Heart left ventricle (tissue), 16 donors: ENCODE data around the gene EIF4G3. TPM values are rescaled to one million over a fixed set of nuclear protein-coding genes. Genes with fewer than 3 reads are reported as not detected.
"Not testable (repeated sequence)": the region's sequence is repeated elsewhere in the genome, so short reads cannot be mapped to it uniquely, and the experiment has no call there.

ENCODE experiments used
- ATAC-seq, 4 donors: fragments of 200-7000 bp; cut with Tn5 transposase; one replicate each; pipeline ENCODE4 v1.9.1; 2020 to 2022; ENCODE audit warnings: moderate library complexity in 4 of 4, mild to moderate bottlenecking in 3 of 4, moderate number of reproducible peaks in 1 of 4
- DNase-seq, 5 donors: peaks; one replicate each; pipeline ENCODE4 v3.0.0-alpha.2; 2020
- H3K27ac ChIP-seq, 12 donors: fragments of 200-600 bp; sonication (generic) in 4 of 12; one replicate each; pipeline versions ENCODE4 v1.5.0 to v1.8.0; 2016 to 2022; ENCODE audit warnings: mild to moderate bottlenecking in 2 of 12
- H3K27me3 ChIP-seq, 9 donors: fragments of 200-600 bp; sonication (generic) in 2 of 9; one replicate each; pipeline versions ENCODE4 v1.5.1 to v1.8.0; 2016 to 2022; ENCODE audit warnings: mild to moderate bottlenecking in 3 of 9
- H3K36me3 ChIP-seq, 9 donors: fragments of 200-600 bp; sonication (generic) in 2 of 9; one replicate each; pipeline versions ENCODE4 v1.5.0 to v1.8.0; 2018 to 2022; ENCODE audit warnings: mild to moderate bottlenecking in 2 of 9
- H3K4me1 ChIP-seq, 12 donors: fragments of 200-600 bp; sonication (generic) in 4 of 12; one replicate each; pipeline versions ENCODE4 v1.5.0 to v1.8.0; 2016 to 2022; ENCODE audit warnings: mild to moderate bottlenecking in 3 of 12
- H3K4me3 ChIP-seq, 12 donors: fragments of 200-600 bp; sonication (generic) in 4 of 12; one replicate each; pipeline versions ENCODE4 v1.5.0 to v1.8.0; 2017 to 2022; ENCODE audit warnings: mild to moderate bottlenecking in 9 of 12, moderate library complexity in 4 of 12
- H3K9me3 ChIP-seq, 12 donors: fragments of 200-600 bp; sonication (generic) in 4 of 12; one replicate each; pipeline versions ENCODE4 v1.5.0 to v1.8.0; 2016 to 2022; ENCODE audit warnings: mild to moderate bottlenecking in 1 of 12
- CTCF ChIP-seq, 12 donors: fragments of 200-600 bp; sonication (generic) in 4 of 12; IDR thresholded peaks; one replicate each; pipeline versions ENCODE4 v1.5.0 to v1.8.0; 2018 to 2022; ENCODE audit warnings: antibody characterized with exemption in 12 of 12, mild to moderate bottlenecking in 5 of 12
- POLR2A ChIP-seq, 2 donors: fragments of 450-650 bp; IDR thresholded peaks; one replicate each; pipeline ENCODE4 v1.6.1; 2017; ENCODE audit warnings: antibody characterized with exemption in 2 of 2, mild to moderate bottlenecking in 2 of 2, moderate library complexity in 2 of 2
- WGBS, 4 donors: extraction: QIAGEN DNeasy Blood & Tissue Kit in 2 of 4; methylation state at CpG; one replicate each; pipeline versions ENCODE4 v1.1.5 to v1.1.7; 2013 to 2018; 5-methylcytosine and 5-hydroxymethylcytosine counted together
- intact Hi-C, 10 donors: fragments of 100-400 bp; cut with DNase I; formaldehyde crosslinking; loops; one replicate each; pipeline versions ENCODE4 v1.11.1 to v1.14.2; 2022
- polyA plus RNA-seq, 2 donors: library from polyadenylated mRNA; stranded (reverse); fragments of 200-250 nt; gene quantifications; one replicate each; pipeline ENCODE4 v1.2.3, GENCODE V29; 2013
- total RNA-seq, 9 donors: library from RNA; depleted of rRNA in 2 of 9; stranded (reverse); fragments of >200 nt in 2 of 9; fragmentation: NEBNext Ultra II Directional in 3 of 9; extraction: Animal tissue kit (Norgen Biotek cat#: 25700) in 3 of 9; gene quantifications; one replicate each; pipeline versions ENCODE4 v1.1.0 to v1.2.4, GENCODE V29; 2016 to 2023
- donor health status: ischemic (EF 13 %, LVEDD 7.1; RV severe dilation, severe dysfunction).
- donor health status: healthy with polysubstance abuse.
- donor health status: DM: no; HTN: yes; CAD: no.
- donor health status: DM: no; HTN: no; CAD: no.
- donor health status: ischemic (EF 25% LVEDD 6.9; RV normal size, moderate dysfunction).
- donor health status: ischemic (EF 25% LVEDD 5.7; RV mildly dilated, moderate dysfunction).
- donor health status: healthy.
- donor health status: DM: yes; HTN: yes; CAD: no.
- donor health status: ischemic (EF 35%, LVEDD 5.7; RV mildly dilated, moderate dysfunction).
- donor health status: nonischemic (EF 11% LVEDD 7.7; RV severe dilation, severe dysfunction).
- donor health status: DM: yes; HTN: yes; CAD: no.
- donor health status: PGD.
- donor health status: ischemic (EF 29% LVEDD 5.4; RV normal size, mild dysfunction).
- donor health status: nonischemic (EF 23%, LVEDD 6.1; RV moderate dilation, normal function).

Gene EIF4G3
- total and polyA plus RNA-seq, 11 donors: 14.6 to 49.0 (median 36.2) TPM

- Histone ChIP-seq H3K4me1 (peaks cover 0 to 4% (median 0%) of the 10 kb centered on the region in 12 donors), H3K36me3 (no peaks in the 10 kb centered on the region), H3K9me3 (no peaks in the 10 kb centered on the region), H3K4me3 (no peak overlapping the region), H3K27me3 (no peaks in the 10 kb centered on the region), H3K27ac (no peak overlapping the region)
- WGBS, 4 donors: 57 to 67% (median 63%) methylated on average over 4 of the region's 4 CpGs
- intact Hi-C loops: loop anchor here in 6 of 10 donors (5.0 to 10.0 kb wide), 7 partner anchors 94 to 502 kb away; partner anchors contain the start of gene HP1BP3 (in 1 of the 6)
- TF ChIP-seq POLR2A (IDR thresholded peaks at IDR 0.05): no peak
- DNase-seq (no peak), ATAC-seq (no peak)
Observed at GRCh38 chr1:21198929-21199328, 22.2 kb upstream of the EIF4G3 start.

GRCh38 chr1:21192871-21193270, 16.2 kb upstream of the EIF4G3 start:
- peaks cover 0 to 22% (median 6%) of the 10 kb centered on the region in 12 donors for H3K4me1 ChIP-seq
- ATAC-seq (no peak), DNase-seq (no peak)
- H3K27ac ChIP-seq: no peak overlapping the region
- intact Hi-C loops: loop anchor here in 5 of 10 donors (2.0 to 10.0 kb wide), 9 partner anchors 88 to 496 kb away; partner anchors contain the start of gene HP1BP3 (in 1 of the 5)
- H3K36me3 ChIP-seq: no peaks in the 10 kb centered on the region
- H3K4me3 ChIP-seq: no peak overlapping the region
- TF ChIP-seq CTCF (IDR thresholded peaks at IDR 0.05) (no peak), POLR2A (IDR thresholded peaks at IDR 0.05) (no peak)
- no peaks in the 10 kb centered on the region for H3K27me3 ChIP-seq
- no peaks in the 10 kb centered on the region for H3K9me3 ChIP-seq
- WGBS, 4 donors: 84 to 93% (median 87%) methylated on average over 4 of the region's 4 CpGs

DNA sequence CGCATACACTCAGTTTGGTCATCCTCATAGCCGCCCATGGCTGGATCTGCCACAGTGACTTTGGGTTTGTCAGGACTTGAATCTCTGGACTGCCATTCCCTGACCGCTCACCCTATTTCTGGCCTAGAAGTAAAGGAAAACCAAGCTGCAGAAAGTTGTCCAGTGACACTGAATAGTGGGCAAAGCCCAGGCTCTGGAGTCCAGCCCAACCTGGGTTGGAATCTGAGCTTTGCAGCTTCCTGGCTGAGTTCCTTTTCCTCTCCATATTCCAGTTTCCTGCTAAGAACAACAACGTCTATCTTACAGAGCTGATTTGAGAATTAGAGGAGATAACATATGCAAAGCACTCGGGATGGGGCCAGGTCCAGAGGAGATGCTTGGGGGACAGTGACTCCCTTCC, 15.6 kb upstream of the EIF4G3 start:
- intact Hi-C loops: loop anchor here in 5 of 10 donors (2.0 to 10.0 kb wide), 9 partner anchors 87 to 495 kb away; partner anchors contain the start of gene HP1BP3 (in 1 of the 5)
- TF ChIP-seq CTCF (IDR thresholded peaks at IDR 0.05) (no peak), POLR2A (IDR thresholded peaks at IDR 0.05) (no peak)
- DNase-seq (peak in 1 of 5 donors; percentile 24), ATAC-seq (peak in 1 of 4 donors; percentile 24)
- Histone ChIP-seq H3K4me3 (no peak overlapping the region), H3K9me3 (no peaks in the 10 kb centered on the region), H3K4me1 (peaks cover 0 to 22% (median 6%) of the 10 kb centered on the region in 12 donors), H3K27ac (peak overlapping the region in 1 of 12 donors; percentile 38), H3K36me3 (no peaks in the 10 kb centered on the region), H3K27me3 (no peaks in the 10 kb centered on the region)
- 55 to 67% (median 62%) methylated on average over 5 of the region's 5 CpGs for WGBS, 4 donors

GRCh38 chr1:21190771-21191170, 14.1 kb upstream of the EIF4G3 start:
- intact Hi-C loops: loop anchor here in 3 of 10 donors (5.0 to 10.0 kb wide), 7 partner anchors 86 to 493 kb away; partner anchors contain the start of gene HP1BP3 (in 1 of the 3)
- not testable (repeated sequence) for H3K9me3 ChIP-seq, DNase-seq, H3K27ac ChIP-seq, H3K27me3 ChIP-seq, ATAC-seq, H3K36me3 ChIP-seq, H3K4me3 ChIP-seq
- H3K4me1 ChIP-seq: peaks cover 0 to 22% (median 6%) of the 10 kb centered on the region in 12 donors
- 52 to 61% (median 58%) methylated on average over 2 of the region's 2 CpGs for WGBS, 4 donors

GRCh38 chr1:21189906-21190500, 13.3 kb upstream of the EIF4G3 start:
- no peak for TF ChIP-seq CTCF (IDR thresholded peaks at IDR 0.05)
- TF ChIP-seq POLR2A (IDR thresholded peaks at IDR 0.05): no peak
- Histone ChIP-seq H3K4me3 (no peak overlapping the region), H3K4me1 (peaks cover 0 to 21% (median 6%) of the 10 kb centered on the region in 12 donors), H3K36me3 (no peaks in the 10 kb centered on the region), H3K27me3 (no peaks in the 10 kb centered on the region), H3K9me3 (no peaks in the 10 kb centered on the region), H3K27ac (no peak overlapping the region)
- intact Hi-C loops: loop anchor here in 3 of 10 donors (5.0 to 10.0 kb wide), 7 partner anchors 85 to 493 kb away; partner anchors contain the start of gene HP1BP3 (in 1 of the 3)
- WGBS, 4 donors: 92 to 98% (median 96%) methylated on average over 1 of the region's 1 CpG
- DNase-seq (no peak), ATAC-seq (peak in 1 of 4 donors; percentile 36)
